GM12875 (cell line): ENCODE results near the gene RPTOR.
"Not testable (repeated sequence)": the region's sequence is repeated elsewhere in the genome, so short reads cannot be mapped to it uniquely, and the experiment has no call there.

Experiments
- H3K4me3 ChIP-seq: one replicate; pipeline ENCODE4 v1.5.1; 2011; ENCODE audit warnings: low read depth, low read length, control low read depth
- CTCF ChIP-seq: IDR thresholded peaks from 2 replicates; pipeline ENCODE4 v1.5.1; 2011; ENCODE audit warnings: low read depth, mild to moderate bottlenecking, control low read depth, inconsistent platforms, low read length, moderate library complexity, borderline replicate concordance; ENCODE audit not compliant: insufficient read depth

Gene RPTOR

GRCh38 chr17:80761110-80761871 lies 216.7 kb downstream of the RPTOR start:
- no peak for TF ChIP-seq CTCF
- H3K4me3 ChIP-seq = no peak overlapping the region

DNA sequence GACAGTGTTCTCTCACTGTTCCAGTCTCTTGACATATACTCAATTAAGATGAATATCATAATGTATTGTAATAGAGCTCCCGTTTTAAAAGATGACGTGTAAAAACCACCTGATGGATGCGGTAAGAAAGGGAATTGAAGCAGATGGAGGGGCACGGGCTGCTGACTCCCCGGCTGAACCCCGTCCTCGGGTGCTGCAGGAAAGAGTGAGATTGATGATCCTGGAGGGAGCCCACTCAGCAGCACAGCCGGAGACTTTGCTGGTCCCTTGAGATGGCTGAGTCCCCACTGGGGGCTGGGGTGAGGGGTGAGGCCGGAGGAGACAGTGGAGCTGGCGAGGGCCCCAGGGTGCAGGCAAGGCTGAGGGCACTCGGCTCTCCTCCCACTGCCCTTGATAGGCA lies 217.4 kb downstream of the RPTOR start:
- no peak overlapping the region for H3K4me3 ChIP-seq
- TF ChIP-seq CTCF = no peak

DNA sequence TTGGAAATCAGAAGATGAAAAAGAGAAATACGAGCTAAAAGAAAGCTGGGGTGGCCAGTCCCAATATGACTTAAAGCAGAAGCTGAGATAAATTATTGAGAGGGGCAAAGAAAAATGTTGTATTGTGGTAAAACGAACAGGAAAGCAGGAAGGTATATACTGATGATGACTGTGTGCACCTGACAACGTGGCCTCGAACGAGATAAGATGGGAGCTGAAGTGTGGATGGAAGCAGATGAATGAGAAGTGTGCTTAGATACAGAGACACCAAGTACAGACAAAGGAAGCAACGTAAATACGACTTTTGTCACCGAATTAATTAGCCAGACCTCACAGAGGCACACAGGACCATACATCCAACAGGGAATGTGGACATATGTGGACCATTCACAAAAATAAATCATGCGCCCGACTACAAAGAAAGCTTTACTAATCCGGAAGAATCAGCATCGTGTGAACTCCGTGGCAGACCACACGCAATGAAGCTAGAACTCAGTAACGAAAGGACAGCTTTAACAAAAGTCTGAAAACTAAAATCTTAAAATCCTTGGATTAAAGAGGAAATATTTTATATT lies 218.7 kb downstream of the RPTOR start:
- no peak for TF ChIP-seq CTCF

GRCh38 chr17:80764627-80765145 lies 220.0 kb downstream of the RPTOR start:
- not testable (repeated sequence) for H3K4me3 ChIP-seq

More for the DNA sequence above, 218.7 kb downstream of the RPTOR start:
- no peak overlapping the region for H3K4me3 ChIP-seq

DNA sequence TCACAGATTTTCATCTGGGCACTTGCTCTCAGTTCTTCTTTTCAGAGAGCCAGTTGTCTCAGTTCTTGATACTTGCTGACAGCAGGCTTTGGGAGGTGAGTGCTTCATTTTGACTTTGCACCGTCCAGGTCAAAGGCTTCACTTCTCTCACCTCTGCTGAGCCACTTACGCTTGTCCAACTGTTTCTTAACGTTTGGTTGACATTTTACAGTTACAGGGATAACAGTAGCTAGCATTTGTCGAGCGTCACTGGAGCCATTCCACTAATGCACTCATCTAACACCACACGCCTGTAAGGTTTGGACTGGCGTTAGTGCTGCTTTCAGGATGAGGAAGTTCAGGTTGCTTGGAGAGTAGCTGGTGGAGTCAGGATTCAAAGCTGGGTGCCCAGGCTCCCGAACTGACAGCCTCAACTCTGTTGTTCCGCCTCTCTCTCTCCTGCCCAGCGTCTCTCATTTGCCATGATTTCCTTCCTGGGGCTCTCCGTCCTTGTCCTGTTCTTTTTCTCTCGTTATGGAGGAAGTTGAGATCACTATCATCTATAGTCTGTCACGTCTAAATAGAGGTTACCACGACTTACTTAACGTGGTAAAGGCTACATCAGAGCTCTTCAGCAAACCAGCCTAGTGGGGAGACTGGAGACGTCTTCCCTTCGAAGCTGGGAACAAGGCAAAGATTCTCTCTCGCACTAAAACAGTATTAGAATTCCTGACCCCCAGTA lies 220.8 kb downstream of the RPTOR start:
- H3K4me3 ChIP-seq = no peak overlapping the region
- no peak for TF ChIP-seq CTCF

DNA sequence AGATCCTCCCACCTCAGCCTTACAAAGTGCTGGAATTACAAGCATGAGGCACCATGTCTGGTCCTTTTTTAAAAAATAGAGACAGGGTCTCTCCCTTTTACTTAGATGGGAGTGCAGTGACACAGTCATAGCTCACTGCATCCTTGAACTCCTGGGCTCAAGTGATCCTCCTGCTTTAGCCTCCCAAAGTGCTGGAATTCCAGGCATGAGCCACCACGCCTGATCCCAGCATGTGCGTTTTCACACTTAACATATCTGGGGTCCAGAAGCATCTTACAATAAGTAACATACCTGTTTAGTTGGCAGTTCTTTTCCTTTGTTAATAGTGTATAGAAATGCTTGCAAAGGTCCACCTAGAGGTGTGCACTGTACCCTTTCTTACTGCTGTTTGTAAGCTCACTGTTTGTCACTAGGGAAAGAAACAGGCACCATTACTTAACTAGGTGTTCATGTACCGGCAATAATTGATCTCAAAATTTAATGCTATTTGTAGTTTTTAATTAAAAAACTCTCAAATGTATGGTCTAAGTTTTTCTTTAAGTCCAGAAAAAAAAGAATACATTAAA lies 221.7 kb downstream of the RPTOR start:
- TF ChIP-seq CTCF = no peak
- H3K4me3 ChIP-seq = no peak overlapping the region

- no peak for TF ChIP-seq CTCF
- H3K4me3 ChIP-seq = no peak overlapping the region
Observed at GRCh38 chr17:80768389-80768788, 223.8 kb downstream of the RPTOR start.
